ENCODE results near the gene ARSI.

Gene ARSI

GRCh38 chr5:150325426-150325825 lies 22.7 kb upstream of the ARSI start:
- no peak for DNase-seq

GRCh38 chr5:150323819-150324218 lies 21.1 kb upstream of the ARSI start:
- no peak for DNase-seq

GRCh38 chr5:150323092-150323491 lies 20.4 kb upstream of the ARSI start:
- no peak for DNase-seq

GRCh38 chr5:150322202-150322601 lies 19.5 kb upstream of the ARSI start:
- DNase-seq: peak; percentile 32

- DNase-seq: no peak
Measured at GRCh38 chr5:150321784-150322183, 19.1 kb upstream of the ARSI start.

GRCh38 chr5:150321211-150321610 lies 18.5 kb upstream of the ARSI start:
- no peak for DNase-seq

GRCh38 chr5:150320044-150320613 lies 17.4 kb upstream of the ARSI start:
- peak; percentile 45 for DNase-seq

- DNase-seq: no peak
Measured at GRCh38 chr5:150319484-150319790, 16.7 kb upstream of the ARSI start.

GRCh38 chr5:150318613-150319483 lies 16.1 kb upstream of the ARSI start:
- no peak for DNase-seq

GRCh38 chr5:150317048-150318003 lies 14.6 kb upstream of the ARSI start:
- peak; percentile 84 for DNase-seq

GRCh38 chr5:150316320-150316719 lies 13.6 kb upstream of the ARSI start:
- DNase-seq: no peak

GRCh38 chr5:150315245-150315644 lies 12.5 kb upstream of the ARSI start:
- no peak for DNase-seq

GRCh38 chr5:150313921-150314716 lies 11.4 kb upstream of the ARSI start:
- no peak for DNase-seq

- no peak for DNase-seq
Measured at GRCh38 chr5:150313501-150313900, 10.8 kb upstream of the ARSI start.

- DNase-seq: no peak
Measured at GRCh38 chr5:150312518-150312917, 9.8 kb upstream of the ARSI start.

GRCh38 chr5:150311015-150311692 lies 8.4 kb upstream of the ARSI start:
- DNase-seq: no peak

- no peak for DNase-seq
Measured at GRCh38 chr5:150310246-150310645, 7.5 kb upstream of the ARSI start.

- no peak for DNase-seq
Measured at GRCh38 chr5:150309886-150310239, 7.2 kb upstream of the ARSI start.

- DNase-seq: no peak
Measured at GRCh38 chr5:150309101-150309885, 6.6 kb upstream of the ARSI start.

- no peak for DNase-seq
Measured at GRCh38 chr5:150307617-150308426, 5.1 kb upstream of the ARSI start.

GRCh38 chr5:150306775-150307174 lies 4.1 kb upstream of the ARSI start:
- DNase-seq: no peak
